ENCODE data around the gene DPP6.
"Not testable (repeated sequence)": the region's sequence is repeated elsewhere in the genome, so short reads cannot be mapped to it uniquely, and the experiment has no call there.

DPP6 gene

DNA sequence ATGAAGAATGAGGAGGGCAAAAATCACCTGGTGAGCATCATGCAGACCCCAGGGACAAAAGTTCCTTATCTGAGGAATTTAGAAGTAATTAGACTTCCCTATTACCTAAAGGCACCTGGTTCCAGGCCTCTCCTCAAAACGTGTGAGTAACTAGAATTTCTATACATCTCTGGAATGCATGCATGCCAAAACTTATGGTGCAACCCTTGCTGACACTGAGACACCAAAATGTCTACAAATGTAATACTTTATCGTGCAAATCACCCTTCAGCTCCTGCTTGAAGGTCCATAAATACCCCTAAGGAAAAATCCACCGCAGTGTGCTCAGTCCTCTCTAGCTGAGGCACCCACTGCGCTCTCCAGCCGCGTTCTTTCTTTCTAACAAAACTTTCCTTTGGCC is 866.5 kb downstream of the DPP6 start:
- H3K4me1 ChIP-seq (ENCODE audit: control insufficient read depth, insufficient read depth, low read length): peaks cover 3% of the 10 kb centered on the region
- no peak overlapping the region for H3K4me3 ChIP-seq (ENCODE audit: low read depth, low read length)
- H3K9me3 ChIP-seq (ENCODE audit: control insufficient read depth, insufficient read depth, low read depth, low read length): no peaks in the 10 kb centered on the region; the same call in 1 of the 2 replicates
- no peaks in the 10 kb centered on the region for H3K36me3 ChIP-seq (ENCODE audit: control insufficient read depth, insufficient read depth, low read length)
- H3K27me3 ChIP-seq (ENCODE audit: control insufficient read depth, insufficient read depth, low read length): peaks cover 11% of the 10 kb centered on the region
- H3K27ac ChIP-seq (ENCODE audit: low read depth, low read length): no peak overlapping the region
- no peak overlapping the region for H3K9ac ChIP-seq (ENCODE audit: low read length)

DNA sequence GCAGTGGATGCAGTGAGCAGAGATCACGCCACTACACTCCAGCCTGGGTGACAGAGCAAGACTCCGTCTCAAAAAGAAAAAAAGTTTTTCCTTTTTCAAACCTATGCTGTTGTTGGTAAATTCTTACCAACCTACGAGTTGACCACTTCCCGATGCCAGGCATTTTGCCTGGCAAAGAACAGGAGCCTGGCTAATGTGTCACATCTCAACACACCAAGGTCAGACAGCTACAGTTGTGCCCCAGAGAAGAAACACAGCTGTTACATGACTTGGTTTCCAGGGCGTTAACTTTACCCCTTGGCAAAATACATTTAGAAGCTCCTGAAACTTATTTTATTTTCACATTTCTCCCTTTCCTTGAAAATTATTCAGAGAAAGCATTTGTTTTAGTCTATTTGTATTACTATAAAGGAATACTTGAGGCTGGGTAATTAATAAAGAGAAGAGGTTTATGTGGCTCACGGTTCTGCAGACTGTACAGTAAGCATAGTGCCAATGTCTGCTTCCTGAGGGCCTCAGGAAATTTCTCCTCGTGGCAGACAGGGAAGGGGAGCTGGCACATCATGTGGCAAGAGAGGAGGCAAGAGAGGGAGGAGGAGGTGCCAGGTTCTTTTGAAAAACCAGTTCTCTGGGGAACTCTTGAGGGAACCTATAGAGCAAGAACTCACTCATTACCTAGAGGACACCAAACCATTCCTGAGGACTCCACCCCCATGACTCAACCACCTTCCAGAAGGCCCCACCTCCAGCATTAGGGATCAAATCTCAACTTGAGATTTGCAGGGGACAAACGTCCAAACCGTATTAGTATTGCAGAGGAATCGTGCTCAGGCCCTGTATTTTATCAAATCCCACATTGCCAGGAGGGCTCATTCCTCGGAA is 867.4 kb downstream of the DPP6 start:
- H3K36me3 ChIP-seq (ENCODE audit: control insufficient read depth, insufficient read depth, low read length): no peaks in the 10 kb centered on the region
- H3K27ac ChIP-seq (ENCODE audit: low read depth, low read length): no peak overlapping the region
- no peaks in the 10 kb centered on the region; the same call in 1 of the 2 replicates for H3K4me1 ChIP-seq (ENCODE audit: control insufficient read depth, insufficient read depth, low read length)
- no peak overlapping the region for H3K9ac ChIP-seq (ENCODE audit: low read length)
- H3K4me3 ChIP-seq (ENCODE audit: low read depth, low read length): no peak overlapping the region
- H3K27me3 ChIP-seq (ENCODE audit: control insufficient read depth, insufficient read depth, low read length): peaks cover 3% of the 10 kb centered on the region
- H3K9me3 ChIP-seq (ENCODE audit: control insufficient read depth, insufficient read depth, low read depth, low read length): no peaks in the 10 kb centered on the region; the same call in 1 of the 2 replicates

DNA sequence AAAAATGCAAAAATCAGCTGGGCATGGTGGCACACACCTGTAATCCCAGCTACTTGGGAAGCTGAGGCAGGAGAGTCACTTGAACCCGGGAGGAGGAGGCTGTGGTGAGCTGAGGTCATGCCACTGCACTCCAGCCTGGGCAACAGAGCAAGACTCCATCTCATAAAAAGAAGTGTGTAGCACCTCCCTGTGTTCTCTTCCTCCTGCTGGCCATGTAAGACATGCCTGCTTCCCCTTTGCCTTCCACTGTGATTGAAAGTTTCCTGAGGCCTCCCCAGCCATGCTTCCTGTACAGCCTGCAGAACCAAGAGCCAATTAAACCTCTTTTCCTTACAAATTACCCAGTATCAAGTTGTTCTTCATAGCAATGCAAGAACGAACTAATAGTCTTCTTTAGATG is 870.3 kb downstream of the DPP6 start:
- not testable (repeated sequence) for H3K4me1 ChIP-seq (ENCODE audit: control insufficient read depth, insufficient read depth, low read length); H3K9me3 ChIP-seq (ENCODE audit: control insufficient read depth, insufficient read depth, low read depth, low read length); H3K4me3 ChIP-seq (ENCODE audit: low read depth, low read length)

DNA sequence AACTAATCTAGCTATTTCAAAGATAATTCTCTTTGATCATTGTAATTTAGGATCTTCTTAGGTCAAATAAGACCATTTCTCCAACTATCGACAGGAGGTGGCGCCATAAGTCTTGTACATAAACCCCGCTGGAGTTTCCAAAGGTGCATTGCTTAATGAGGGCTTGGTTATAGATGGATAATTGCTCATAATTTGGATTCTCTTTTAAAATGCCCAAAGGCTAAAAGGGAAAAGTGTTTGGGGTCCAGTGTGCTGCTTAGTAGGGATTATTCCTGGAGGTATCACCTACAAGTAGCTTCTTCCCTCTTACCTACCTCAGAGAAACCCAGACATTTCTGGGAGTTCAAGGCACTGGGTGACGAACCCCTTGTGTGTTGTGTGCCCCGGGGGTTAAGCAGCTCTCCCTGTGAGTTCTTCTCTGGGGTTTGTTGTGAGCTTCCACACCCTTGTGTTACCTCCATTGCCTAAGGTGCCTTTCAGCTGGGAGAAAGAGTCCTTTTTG is 875.5 kb downstream of the DPP6 start:
- peaks cover 5% of the 10 kb centered on the region for H3K9me3 ChIP-seq (ENCODE audit: control insufficient read depth, insufficient read depth, low read depth, low read length)
- H3K27ac ChIP-seq (ENCODE audit: low read depth, low read length): no peak overlapping the region
- no peak overlapping the region for H3K9ac ChIP-seq (ENCODE audit: low read length)
- no peaks in the 10 kb centered on the region for H3K27me3 ChIP-seq (ENCODE audit: control insufficient read depth, insufficient read depth, low read length)
- peaks cover 16% of the 10 kb centered on the region; the same call in 1 of the 2 replicates for H3K4me1 ChIP-seq (ENCODE audit: control insufficient read depth, insufficient read depth, low read length)
- no peaks in the 10 kb centered on the region for H3K36me3 ChIP-seq (ENCODE audit: control insufficient read depth, insufficient read depth, low read length)
- no peak overlapping the region for H3K4me3 ChIP-seq (ENCODE audit: low read depth, low read length)

More for the DNA sequence above, 870.3 kb downstream of the DPP6 start:
- H3K27me3 ChIP-seq (ENCODE audit: control insufficient read depth, insufficient read depth, low read length); H3K9ac ChIP-seq (ENCODE audit: low read length); H3K36me3 ChIP-seq (ENCODE audit: control insufficient read depth, insufficient read depth, low read length); H3K27ac ChIP-seq (ENCODE audit: low read depth, low read length): not testable (repeated sequence)

DNA sequence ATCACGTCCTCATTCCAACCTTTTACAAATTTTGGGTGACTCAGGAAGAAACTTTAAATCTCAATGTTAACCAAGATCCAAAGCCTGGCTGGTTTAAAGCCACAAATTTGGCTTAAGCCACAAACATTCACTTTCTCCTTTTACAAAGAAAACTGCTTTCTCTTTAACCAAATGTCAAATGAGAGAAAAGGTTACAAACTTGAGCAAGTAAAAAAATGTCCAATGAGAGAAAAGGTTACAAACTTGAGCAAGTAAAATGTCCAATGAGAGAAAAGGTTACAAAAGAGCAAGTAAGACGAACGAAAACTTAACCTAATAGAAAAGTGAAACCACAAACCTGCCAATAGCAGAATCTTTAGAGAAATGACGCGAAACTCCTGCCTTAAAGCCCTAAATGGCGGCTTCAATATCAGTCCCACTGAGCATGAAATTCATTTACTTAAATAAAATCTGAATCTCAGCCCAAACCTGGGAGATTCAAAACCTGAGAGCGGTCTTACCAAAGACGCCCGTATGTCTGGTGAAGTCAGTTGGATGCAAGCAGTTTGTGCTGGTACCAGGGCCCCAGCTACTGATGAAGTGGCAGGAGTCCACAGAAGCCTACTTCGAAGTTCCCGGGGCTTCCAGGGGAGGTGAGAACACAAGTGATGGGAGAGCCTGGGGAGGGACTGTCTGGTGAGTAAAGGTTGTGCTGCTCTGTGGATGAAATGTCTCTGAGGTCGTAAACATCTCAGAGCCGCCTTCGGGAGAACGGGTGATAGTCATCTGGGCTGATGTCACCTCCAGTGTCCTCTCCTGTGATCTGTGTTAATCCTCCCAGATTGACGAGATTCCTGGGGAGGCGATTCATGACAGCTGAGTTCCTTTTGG is 876.2 kb downstream of the DPP6 start:
- Histone ChIP-seq H3K4me1 (ENCODE audit: control insufficient read depth, insufficient read depth, low read length) (peaks cover 16% of the 10 kb centered on the region; the same call in 1 of the 2 replicates), H3K9ac (ENCODE audit: low read length) (no peak overlapping the region), H3K4me3 (ENCODE audit: low read depth, low read length) (no peak overlapping the region), H3K9me3 (ENCODE audit: control insufficient read depth, insufficient read depth, low read depth, low read length) (peaks cover 12% of the 10 kb centered on the region), H3K27me3 (ENCODE audit: control insufficient read depth, insufficient read depth, low read length) (no peaks in the 10 kb centered on the region), H3K36me3 (ENCODE audit: control insufficient read depth, insufficient read depth, low read length) (no peaks in the 10 kb centered on the region), H3K27ac (ENCODE audit: low read depth, low read length) (no peak overlapping the region)

DNA sequence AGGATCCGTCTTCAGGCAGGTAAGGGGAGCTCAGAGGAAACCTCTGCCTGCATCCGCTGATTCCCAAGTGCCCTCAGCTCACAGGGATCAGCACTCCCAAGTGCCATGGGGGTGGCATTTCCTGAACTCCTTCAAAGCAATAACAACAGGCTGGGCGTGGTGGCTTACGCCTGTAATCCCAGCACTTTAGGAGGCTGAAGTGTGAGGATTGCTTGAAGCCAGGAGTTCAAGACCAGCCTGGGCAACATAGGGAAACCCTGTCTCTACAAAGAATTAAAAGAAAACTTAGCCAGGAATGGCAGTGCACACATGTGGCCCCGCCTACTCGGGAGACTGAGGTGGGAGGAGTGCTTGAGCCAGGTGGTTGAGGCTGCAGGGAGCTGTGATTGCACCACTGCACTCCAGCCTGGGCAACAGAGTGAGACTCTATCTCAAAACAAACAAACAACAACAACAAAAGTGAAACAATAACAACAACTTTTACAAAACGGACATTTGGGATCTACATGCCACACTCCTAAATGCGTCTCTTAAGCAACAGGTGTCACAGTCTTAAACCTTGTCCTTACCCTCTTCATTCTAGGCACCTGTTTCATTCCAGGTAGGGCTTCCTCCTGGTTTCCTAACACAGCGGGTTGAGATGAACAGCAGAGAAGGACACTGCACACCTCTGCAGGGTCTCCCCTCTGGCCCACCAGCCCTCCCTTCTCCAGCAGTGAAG is 877.0 kb downstream of the DPP6 start:
- Histone ChIP-seq H3K27ac (ENCODE audit: low read depth, low read length) (no peak overlapping the region), H3K4me1 (ENCODE audit: control insufficient read depth, insufficient read depth, low read length) (peaks cover 16% of the 10 kb centered on the region; the same call in 1 of the 2 replicates), H3K36me3 (ENCODE audit: control insufficient read depth, insufficient read depth, low read length) (no peaks in the 10 kb centered on the region), H3K9ac (ENCODE audit: low read length) (no peak overlapping the region), H3K27me3 (ENCODE audit: control insufficient read depth, insufficient read depth, low read length) (no peaks in the 10 kb centered on the region), H3K4me3 (ENCODE audit: low read depth, low read length) (no peak overlapping the region), H3K9me3 (ENCODE audit: control insufficient read depth, insufficient read depth, low read depth, low read length) (peaks cover 20% of the 10 kb centered on the region)

DNA sequence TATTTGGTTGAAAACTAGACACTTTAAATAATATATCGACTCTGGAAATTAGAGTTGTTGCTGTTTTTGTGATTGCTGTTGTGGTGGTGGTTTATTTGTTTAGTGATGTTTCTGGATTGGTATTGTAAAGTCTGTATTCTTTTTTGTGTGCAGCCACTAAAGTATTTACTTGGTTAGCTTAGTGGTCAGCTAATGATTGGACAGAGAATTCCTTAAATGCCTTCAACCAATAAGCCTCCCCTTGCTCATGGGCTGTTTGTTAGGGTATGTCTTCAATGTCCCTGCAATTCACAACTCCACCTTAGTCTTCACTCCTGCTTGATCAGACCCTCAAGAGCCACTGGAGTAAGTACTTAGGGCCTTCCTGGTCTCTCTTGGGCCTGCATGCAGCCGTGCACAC is 879.7 kb downstream of the DPP6 start:
- H3K4me1 ChIP-seq (ENCODE audit: control insufficient read depth, insufficient read depth, low read length): peaks cover 16% of the 10 kb centered on the region; the same call in 1 of the 2 replicates
- H3K27ac ChIP-seq (ENCODE audit: low read depth, low read length): no peak overlapping the region
- H3K9ac ChIP-seq (ENCODE audit: low read length): no peak overlapping the region
- no peaks in the 10 kb centered on the region for H3K36me3 ChIP-seq (ENCODE audit: control insufficient read depth, insufficient read depth, low read length)
- H3K27me3 ChIP-seq (ENCODE audit: control insufficient read depth, insufficient read depth, low read length): no peaks in the 10 kb centered on the region
- H3K9me3 ChIP-seq (ENCODE audit: control insufficient read depth, insufficient read depth, low read depth, low read length): peaks cover 46% of the 10 kb centered on the region
- no peak overlapping the region for H3K4me3 ChIP-seq (ENCODE audit: low read depth, low read length)

DNA sequence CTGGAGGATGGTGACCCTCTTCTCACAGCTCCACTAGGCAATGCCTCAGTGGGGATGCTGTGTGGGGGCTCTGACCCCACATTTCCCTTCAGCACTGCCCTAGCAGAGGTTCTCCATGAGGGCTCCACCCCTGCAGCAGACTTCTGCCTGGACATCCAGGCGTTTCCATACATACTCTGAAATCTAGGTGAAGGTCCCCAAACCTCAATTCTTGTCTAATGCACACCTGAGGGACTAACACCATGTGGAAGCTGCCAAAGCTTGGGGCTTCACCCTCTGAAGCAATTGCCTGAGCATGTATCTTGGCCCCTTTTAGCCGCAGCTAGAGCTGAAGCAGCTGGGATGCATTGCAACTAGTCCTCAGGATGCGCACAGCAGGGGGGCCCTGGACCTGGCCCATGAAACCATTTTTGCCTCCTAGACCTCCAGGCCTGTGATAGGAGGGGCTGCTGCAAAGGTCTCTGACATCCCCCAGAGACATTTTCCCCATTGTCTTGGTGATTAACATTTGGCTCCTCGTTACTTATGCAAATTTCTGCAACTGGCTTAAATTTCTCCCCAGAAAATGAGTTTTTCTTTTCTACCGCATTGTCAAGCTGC is 882.3 kb downstream of the DPP6 start:
- H3K9ac ChIP-seq (ENCODE audit: low read length); H3K4me1 ChIP-seq (ENCODE audit: control insufficient read depth, insufficient read depth, low read length); H3K27me3 ChIP-seq (ENCODE audit: control insufficient read depth, insufficient read depth, low read length); H3K4me3 ChIP-seq (ENCODE audit: low read depth, low read length); H3K36me3 ChIP-seq (ENCODE audit: control insufficient read depth, insufficient read depth, low read length); H3K27ac ChIP-seq (ENCODE audit: low read depth, low read length): not testable (repeated sequence)
- peaks cover 54% of the 10 kb centered on the region for H3K9me3 ChIP-seq (ENCODE audit: control insufficient read depth, insufficient read depth, low read depth, low read length)

DNA sequence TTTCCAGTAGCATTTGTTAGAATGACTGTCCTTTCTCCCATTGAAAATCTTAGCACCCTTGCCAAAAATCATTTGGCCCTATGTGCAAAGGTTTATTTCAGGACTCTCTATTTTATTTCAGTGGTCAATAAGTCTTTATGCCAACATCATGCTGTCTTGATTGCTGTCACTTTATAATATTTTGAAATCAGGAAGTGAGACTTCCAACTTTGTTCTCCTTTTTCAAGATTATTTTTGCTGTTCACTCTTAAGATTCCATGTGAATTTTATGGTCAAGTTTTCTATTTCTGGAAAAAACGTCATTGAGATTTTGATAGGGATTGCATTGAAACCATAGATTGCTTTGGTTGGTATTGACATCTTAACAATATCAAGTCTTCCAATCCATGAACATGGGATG is 885.6 kb downstream of the DPP6 start:
- no peaks in the 10 kb centered on the region for H3K27me3 ChIP-seq (ENCODE audit: control insufficient read depth, insufficient read depth, low read length)
- H3K4me1 ChIP-seq (ENCODE audit: control insufficient read depth, insufficient read depth, low read length): no peaks in the 10 kb centered on the region
- no peak overlapping the region for H3K27ac ChIP-seq (ENCODE audit: low read depth, low read length)
- peaks cover 15% of the 10 kb centered on the region for H3K36me3 ChIP-seq (ENCODE audit: control insufficient read depth, insufficient read depth, low read length)
- H3K4me3 ChIP-seq (ENCODE audit: low read depth, low read length): no peak overlapping the region
- peaks cover 63% of the 10 kb centered on the region for H3K9me3 ChIP-seq (ENCODE audit: control insufficient read depth, insufficient read depth, low read depth, low read length)
- H3K9ac ChIP-seq (ENCODE audit: low read length): no peak overlapping the region

DNA sequence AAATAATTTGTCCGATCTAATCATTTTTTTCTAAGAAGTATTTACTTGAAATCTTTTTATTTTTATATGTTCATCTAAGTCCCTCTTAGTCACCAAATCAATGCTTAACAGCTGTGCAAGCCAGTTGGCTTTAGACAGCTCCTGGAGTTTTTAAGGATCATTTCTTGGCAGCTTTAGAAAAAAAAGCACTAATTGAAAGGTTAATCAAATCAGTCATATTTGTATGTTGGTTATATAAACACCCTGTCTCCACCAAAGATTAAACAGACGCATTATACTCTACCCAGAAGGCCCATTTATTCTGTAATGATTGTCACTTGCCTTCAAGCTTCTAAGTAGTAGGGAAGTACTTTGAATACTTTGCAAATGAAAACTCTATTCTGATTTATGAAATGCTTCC is 890.5 kb downstream of the DPP6 start:
- peaks cover 20% of the 10 kb centered on the region for H3K9me3 ChIP-seq (ENCODE audit: control insufficient read depth, insufficient read depth, low read depth, low read length)
- peaks cover 60% of the 10 kb centered on the region for H3K36me3 ChIP-seq (ENCODE audit: control insufficient read depth, insufficient read depth, low read length)
- no peak overlapping the region for H3K9ac ChIP-seq (ENCODE audit: low read length)

More for the DNA sequence above, 890.5 kb downstream of the DPP6 start:
- H3K27ac ChIP-seq (ENCODE audit: low read depth, low read length): no peak overlapping the region
- H3K27me3 ChIP-seq (ENCODE audit: control insufficient read depth, insufficient read depth, low read length): no peaks in the 10 kb centered on the region
- H3K4me1 ChIP-seq (ENCODE audit: control insufficient read depth, insufficient read depth, low read length): no peaks in the 10 kb centered on the region
- no peak overlapping the region for H3K4me3 ChIP-seq (ENCODE audit: low read depth, low read length)
